GM19324 (cell line): ENCODE data around the gene FLNB.

Source experiments
- ATAC-seq: cut with Tn5 transposase; IDR thresholded peaks from one replicate; pipeline ENCODE4 v1.9.1; 2021; ENCODE audit warnings: mild to moderate bottlenecking, moderate library complexity; ENCODE audit not compliant: unreplicated experiment, low FRiP score

Gene FLNB

GRCh38 chr3:58154626-58155449 lies 146.6 kb downstream of the FLNB start:
- no peak for ATAC-seq

GRCh38 chr3:58155838-58156237 lies 147.6 kb downstream of the FLNB start:
- ATAC-seq, result no peak

GRCh38 chr3:58157700-58158099 lies 149.5 kb downstream of the FLNB start:
- ATAC-seq, result no peak

- no peak for ATAC-seq
Observed at GRCh38 chr3:58158442-58159153, 150.4 kb downstream of the FLNB start.

GRCh38 chr3:58160399-58160798 lies 152.2 kb downstream of the FLNB start:
- no peak for ATAC-seq

- ATAC-seq, result no peak
Observed at GRCh38 chr3:58161435-58162398, 153.5 kb downstream of the FLNB start.

- ATAC-seq, result no peak
Observed at GRCh38 chr3:58163234-58163633, 155.0 kb downstream of the FLNB start.

GRCh38 chr3:58164199-58164879 lies 156.1 kb downstream of the FLNB start:
- ATAC-seq, result no peak

GRCh38 chr3:58164906-58165821 lies 156.9 kb downstream of the FLNB start:
- no peak for ATAC-seq

- ATAC-seq, result no peak
Observed at GRCh38 chr3:58167431-58168351, 159.5 kb downstream of the FLNB start.

GRCh38 chr3:58168498-58168897 lies 160.3 kb downstream of the FLNB start:
- ATAC-seq, result no peak

- ATAC-seq, result no peak
Observed at GRCh38 chr3:58169371-58169770, 161.1 kb downstream of the FLNB start.

GRCh38 chr3:58170376-58170775 lies 162.2 kb downstream of the FLNB start:
- ATAC-seq, result no peak

GRCh38 chr3:58171126-58171525 lies 162.9 kb downstream of the FLNB start:
- no peak for ATAC-seq

GRCh38 chr3:58173029-58173668 lies 164.9 kb downstream of the FLNB start:
- ATAC-seq, result no peak

GRCh38 chr3:58173669-58174398 lies 165.6 kb downstream of the FLNB start:
- no peak for ATAC-seq

- no peak for ATAC-seq
Observed at GRCh38 chr3:58175187-58175436, 166.9 kb downstream of the FLNB start.
